ENCODE measurements around the gene PTBP2.

PTBP2 gene

DNA sequence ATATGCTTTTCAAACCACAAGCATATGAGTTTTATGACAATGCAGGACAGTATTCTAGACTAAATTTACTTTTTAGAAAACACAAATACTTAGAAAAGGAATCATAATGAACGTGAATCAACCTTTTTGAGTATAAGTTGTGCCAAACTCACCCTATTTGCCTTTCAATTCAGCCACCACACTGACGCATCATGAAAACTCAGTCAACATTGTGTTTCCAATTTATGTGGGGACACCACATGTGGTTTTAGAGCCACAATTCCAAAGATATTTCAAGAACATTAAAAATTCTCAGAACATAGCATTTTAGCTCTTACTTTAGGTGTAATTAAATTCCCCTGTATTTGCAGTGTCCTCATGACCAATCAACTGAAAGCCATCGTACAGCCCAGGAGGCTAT is 118.8 kb downstream of the PTBP2 start:
- TF ChIP-seq ZNF274 (IDR thresholded peaks at IDR 0.05; ENCODE audit: low read depth, low read length) (no peak), SUZ12 (IDR thresholded peaks at IDR 0.05; ENCODE audit: extremely low read depth, insufficient read depth, insufficient read length) (no peak), YY1 (IDR thresholded peaks at IDR 0.05; ENCODE audit: insufficient read depth, insufficient read length) (no peak)

DNA sequence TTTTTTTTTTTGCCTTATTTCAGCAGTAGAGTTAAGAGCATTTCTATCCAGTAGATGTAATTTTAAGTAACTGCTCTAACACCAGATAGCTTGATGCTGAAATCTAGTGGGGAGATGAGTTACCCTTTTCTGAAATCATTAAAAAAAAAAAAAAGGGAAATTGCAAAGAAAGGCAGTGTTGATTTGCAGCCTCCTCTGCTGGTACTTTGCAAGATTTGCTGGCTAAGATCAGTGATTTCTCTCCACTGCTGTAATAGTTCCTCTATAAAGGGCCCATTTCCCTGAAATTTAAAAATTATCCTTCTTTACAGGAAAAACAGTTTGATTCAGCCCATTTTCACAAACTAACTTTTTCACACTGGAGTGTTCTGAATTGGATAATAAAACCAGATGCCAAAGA is 120.6 kb downstream of the PTBP2 start:
- Histone ChIP-seq H3K36me3 (ENCODE audit: insufficient read depth, insufficient read length, low read length) (no peaks in the 10 kb centered on the region), H3K9me3 (ENCODE audit: insufficient read depth, low read length) (no peaks in the 10 kb centered on the region), H3K9ac (ENCODE audit: insufficient read length, low read depth) (no peak overlapping the region), H3K4me1 (ENCODE audit: insufficient read depth, insufficient read length) (no peaks in the 10 kb centered on the region), H3K27me3 (ENCODE audit: insufficient read depth, insufficient read length) (no peaks in the 10 kb centered on the region), H3K4me3 (ENCODE audit: insufficient read length, low read depth) (no peak overlapping the region)
- no peak for DNase-seq (ENCODE audit: low read depth, low spot score)
- no peak for TF ChIP-seq ZNF274 (IDR thresholded peaks at IDR 0.05; ENCODE audit: low read depth, low read length)
- TF ChIP-seq YY1 (IDR thresholded peaks at IDR 0.05; ENCODE audit: insufficient read depth, insufficient read length): no peak
- TF ChIP-seq SUZ12 (IDR thresholded peaks at IDR 0.05; ENCODE audit: extremely low read depth, insufficient read depth, insufficient read length): no peak

More for the DNA sequence above, 118.8 kb downstream of the PTBP2 start:
- no peak overlapping the region for H3K4me3 ChIP-seq (ENCODE audit: insufficient read length, low read depth)
- H3K9me3 ChIP-seq (ENCODE audit: insufficient read depth, low read length): no peaks in the 10 kb centered on the region
- no peaks in the 10 kb centered on the region for H3K4me1 ChIP-seq (ENCODE audit: insufficient read depth, insufficient read length)
- no peaks in the 10 kb centered on the region for H3K27me3 ChIP-seq (ENCODE audit: insufficient read depth, insufficient read length)
- H3K9ac ChIP-seq (ENCODE audit: insufficient read length, low read depth): no peak overlapping the region
- H3K36me3 ChIP-seq (ENCODE audit: insufficient read depth, insufficient read length, low read length): no peaks in the 10 kb centered on the region
- no peak for DNase-seq (ENCODE audit: low read depth, low spot score)

DNA sequence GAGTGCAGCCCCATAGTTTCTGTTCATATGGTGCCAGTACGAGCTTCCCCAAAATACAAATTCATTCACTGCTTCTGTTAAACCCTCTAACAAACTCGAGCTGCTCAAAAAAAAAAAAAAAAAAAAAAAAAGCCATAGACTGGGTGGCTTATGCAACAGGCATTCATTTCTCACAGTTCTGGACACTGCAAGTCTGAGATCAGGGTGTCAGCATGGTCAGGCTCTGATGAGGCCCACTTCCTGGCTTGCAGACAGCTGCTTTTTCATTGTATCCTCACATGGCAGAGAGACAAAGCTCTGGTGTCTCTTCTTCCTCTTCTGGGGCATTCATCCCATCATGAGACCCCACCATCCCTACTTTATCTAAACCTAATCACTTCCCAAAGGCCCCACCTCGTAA is 121.6 kb downstream of the PTBP2 start:
- no peaks in the 10 kb centered on the region for H3K27me3 ChIP-seq (ENCODE audit: insufficient read depth, insufficient read length)
- TF ChIP-seq SUZ12 (IDR thresholded peaks at IDR 0.05; ENCODE audit: extremely low read depth, insufficient read depth, insufficient read length): no peak
- TF ChIP-seq ZNF274 (IDR thresholded peaks at IDR 0.05; ENCODE audit: low read depth, low read length): no peak
- no peak for TF ChIP-seq YY1 (IDR thresholded peaks at IDR 0.05; ENCODE audit: insufficient read depth, insufficient read length)
- H3K4me3 ChIP-seq (ENCODE audit: insufficient read length, low read depth): no peak overlapping the region
- H3K9me3 ChIP-seq (ENCODE audit: insufficient read depth, low read length): no peaks in the 10 kb centered on the region
- no peaks in the 10 kb centered on the region for H3K36me3 ChIP-seq (ENCODE audit: insufficient read depth, insufficient read length, low read length)
- no peaks in the 10 kb centered on the region for H3K4me1 ChIP-seq (ENCODE audit: insufficient read depth, insufficient read length)
- no peak overlapping the region for H3K9ac ChIP-seq (ENCODE audit: insufficient read length, low read depth)
- no peak for DNase-seq (ENCODE audit: low read depth, low spot score)

- Histone ChIP-seq H3K4me3 (ENCODE audit: insufficient read length, low read depth) (no peak overlapping the region), H3K27me3 (ENCODE audit: insufficient read depth, insufficient read length) (no peaks in the 10 kb centered on the region), H3K36me3 (ENCODE audit: insufficient read depth, insufficient read length, low read length) (no peaks in the 10 kb centered on the region), H3K4me1 (ENCODE audit: insufficient read depth, insufficient read length) (no peaks in the 10 kb centered on the region), H3K9ac (ENCODE audit: insufficient read length, low read depth) (no peak overlapping the region), H3K9me3 (ENCODE audit: insufficient read depth, low read length) (no peaks in the 10 kb centered on the region)
- TF ChIP-seq SUZ12 (IDR thresholded peaks at IDR 0.05; ENCODE audit: extremely low read depth, insufficient read depth, insufficient read length): no peak
- no peak for TF ChIP-seq YY1 (IDR thresholded peaks at IDR 0.05; ENCODE audit: insufficient read depth, insufficient read length)
- TF ChIP-seq ZNF274 (IDR thresholded peaks at IDR 0.05; ENCODE audit: low read depth, low read length): no peak
- DNase-seq (ENCODE audit: low read depth, low spot score): no peak
These were observed 122.0 kb downstream of the PTBP2 start for GRCh38 chr1:96843601-96844000.

DNA sequence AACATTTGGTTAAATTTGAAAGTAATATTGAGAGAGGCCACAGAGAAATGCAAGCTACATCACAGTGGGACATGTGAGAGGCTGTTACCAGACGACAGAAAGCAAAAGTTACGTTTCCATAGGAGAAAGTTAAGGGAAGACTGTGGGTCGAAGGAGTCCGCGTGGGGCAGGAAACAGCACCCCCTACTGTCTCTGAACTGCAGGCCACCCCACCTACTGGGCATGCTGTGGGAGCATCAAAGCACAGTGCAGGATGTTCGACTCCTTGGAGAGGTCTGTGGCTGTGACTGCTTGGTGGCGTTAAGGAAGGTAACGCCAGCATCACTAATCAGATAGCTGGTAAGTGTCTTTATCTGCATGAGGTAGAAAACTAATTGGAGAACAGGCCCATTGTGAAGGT is 123.9 kb downstream of the PTBP2 start:
- no peaks in the 10 kb centered on the region for H3K4me1 ChIP-seq (ENCODE audit: insufficient read depth, insufficient read length)
- H3K36me3 ChIP-seq (ENCODE audit: insufficient read depth, insufficient read length, low read length): no peaks in the 10 kb centered on the region
- H3K9me3 ChIP-seq (ENCODE audit: insufficient read depth, low read length): no peaks in the 10 kb centered on the region
- no peaks in the 10 kb centered on the region for H3K27me3 ChIP-seq (ENCODE audit: insufficient read depth, insufficient read length)
- H3K9ac ChIP-seq (ENCODE audit: insufficient read length, low read depth): no peak overlapping the region
- H3K4me3 ChIP-seq (ENCODE audit: insufficient read length, low read depth): no peak overlapping the region
- TF ChIP-seq SUZ12 (IDR thresholded peaks at IDR 0.05; ENCODE audit: extremely low read depth, insufficient read depth, insufficient read length) (no peak), ZNF274 (IDR thresholded peaks at IDR 0.05; ENCODE audit: low read depth, low read length) (no peak), YY1 (IDR thresholded peaks at IDR 0.05; ENCODE audit: insufficient read depth, insufficient read length) (no peak)
- DNase-seq (ENCODE audit: low read depth, low spot score): peak; percentile 15

DNA sequence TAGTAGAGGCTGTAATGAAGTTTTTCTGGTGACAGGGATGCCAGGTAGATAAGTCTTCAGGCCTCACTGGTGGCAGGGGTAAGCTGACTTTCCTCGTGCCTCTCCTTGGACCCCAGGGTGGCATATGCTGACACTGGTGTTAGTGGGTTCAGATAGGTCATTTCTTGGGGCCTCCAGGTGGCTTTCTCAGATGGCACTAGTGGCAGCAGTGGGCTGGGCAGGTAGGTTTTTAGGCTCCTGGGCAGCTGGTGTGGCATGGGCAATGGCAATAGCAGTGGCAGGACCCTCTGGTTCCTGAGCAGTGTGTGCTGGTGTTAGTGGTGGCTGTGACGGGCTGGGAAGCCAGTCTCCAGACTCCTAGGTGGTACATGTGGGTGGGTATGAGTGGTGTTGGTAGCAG is 140.3 kb downstream of the PTBP2 start:
- Histone ChIP-seq H3K36me3 (ENCODE audit: insufficient read depth, insufficient read length, low read length) (no peaks in the 10 kb centered on the region), H3K4me1 (ENCODE audit: insufficient read depth, insufficient read length) (no peaks in the 10 kb centered on the region), H3K27me3 (ENCODE audit: insufficient read depth, insufficient read length) (no peaks in the 10 kb centered on the region), H3K4me3 (ENCODE audit: insufficient read length, low read depth) (no peak overlapping the region), H3K9ac (ENCODE audit: insufficient read length, low read depth) (no peak overlapping the region), H3K9me3 (ENCODE audit: insufficient read depth, low read length) (peaks cover 3% of the 10 kb centered on the region; the same call in 1 of the 2 replicates)
- no peak for TF ChIP-seq SUZ12 (IDR thresholded peaks at IDR 0.05; ENCODE audit: extremely low read depth, insufficient read depth, insufficient read length)
- no peak for TF ChIP-seq YY1 (IDR thresholded peaks at IDR 0.05; ENCODE audit: insufficient read depth, insufficient read length)
- no peak for TF ChIP-seq ZNF274 (IDR thresholded peaks at IDR 0.05; ENCODE audit: low read depth, low read length)
- DNase-seq (ENCODE audit: low read depth, low spot score): no peak

GRCh38 chr1:96863449-96863848 is 141.9 kb downstream of the PTBP2 start:
- Histone ChIP-seq H3K36me3 (ENCODE audit: insufficient read depth, insufficient read length, low read length) (no peaks in the 10 kb centered on the region), H3K9me3 (ENCODE audit: insufficient read depth, low read length) (peaks cover 3% of the 10 kb centered on the region; the same call in 1 of the 2 replicates), H3K4me3 (ENCODE audit: insufficient read length, low read depth) (no peak overlapping the region), H3K4me1 (ENCODE audit: insufficient read depth, insufficient read length) (no peaks in the 10 kb centered on the region), H3K9ac (ENCODE audit: insufficient read length, low read depth) (no peak overlapping the region), H3K27me3 (ENCODE audit: insufficient read depth, insufficient read length) (no peaks in the 10 kb centered on the region)
- TF ChIP-seq YY1 (IDR thresholded peaks at IDR 0.05; ENCODE audit: insufficient read depth, insufficient read length): no peak
- no peak for TF ChIP-seq SUZ12 (IDR thresholded peaks at IDR 0.05; ENCODE audit: extremely low read depth, insufficient read depth, insufficient read length)
- TF ChIP-seq ZNF274 (IDR thresholded peaks at IDR 0.05; ENCODE audit: low read depth, low read length): no peak
- DNase-seq (ENCODE audit: low read depth, low spot score): no peak

All from NT2/D1 (cell line).